Chondrocyte (in vitro differentiated cells): ENCODE measurements around the gene PYHIN1. TPM values are rescaled to one million over a fixed set of nuclear protein-coding genes. Genes with fewer than 3 reads are reported as not detected.

Source experiments
- DNase-seq: peaks from one replicate; pipeline ENCODE4 v3.0.0; 2021; ENCODE audit warnings: mixed read lengths, low spot score
- H3K27ac Mint-ChIP-seq: one replicate; pipeline ENCODE4 v1.8.0; 2021; ENCODE audit warnings: mild to moderate bottlenecking, moderate library complexity, mixed read lengths; ENCODE audit not compliant: unreplicated experiment
- H3K27me3 Mint-ChIP-seq: 2 replicates; pipeline ENCODE4 v1.8.0; 2021; ENCODE audit warnings: low read depth, mixed read lengths
- H3K36me3 Mint-ChIP-seq: 2 replicates; pipeline ENCODE4 v1.8.0; 2021; ENCODE audit warnings: low read depth, mixed read lengths
- H3K4me1 Mint-ChIP-seq: 2 replicates; pipeline ENCODE4 v1.8.0; 2021; ENCODE audit warnings: low read depth, mild to moderate bottlenecking, mixed read lengths
- H3K4me3 Mint-ChIP-seq: one replicate; pipeline ENCODE4 v1.8.0; 2021; ENCODE audit warnings: mild to moderate bottlenecking, moderate library complexity, mixed read lengths; ENCODE audit not compliant: unreplicated experiment
- H3K9me3 Mint-ChIP-seq: 2 replicates; pipeline ENCODE4 v1.8.0; 2021; ENCODE audit warnings: low read depth, mixed read lengths
- total RNA-seq: library from RNA; stranded (reverse); gene quantifications from 3 replicates; pipeline ENCODE4 v1.2.1, GENCODE V29; 2021
- TF ChIP-seq, protein P1 (sequence below): fragments of 200-600 bp; sonication (generic); IDR thresholded peaks from 2 replicates; pipeline ENCODE4 v1.5.0; 2021; ENCODE audit warnings: antibody characterized with exemption, mild to moderate bottlenecking, moderate library complexity

The PYHIN1 gene
- total RNA-seq, 1 donor from 2014 or later: not detected

DNA sequence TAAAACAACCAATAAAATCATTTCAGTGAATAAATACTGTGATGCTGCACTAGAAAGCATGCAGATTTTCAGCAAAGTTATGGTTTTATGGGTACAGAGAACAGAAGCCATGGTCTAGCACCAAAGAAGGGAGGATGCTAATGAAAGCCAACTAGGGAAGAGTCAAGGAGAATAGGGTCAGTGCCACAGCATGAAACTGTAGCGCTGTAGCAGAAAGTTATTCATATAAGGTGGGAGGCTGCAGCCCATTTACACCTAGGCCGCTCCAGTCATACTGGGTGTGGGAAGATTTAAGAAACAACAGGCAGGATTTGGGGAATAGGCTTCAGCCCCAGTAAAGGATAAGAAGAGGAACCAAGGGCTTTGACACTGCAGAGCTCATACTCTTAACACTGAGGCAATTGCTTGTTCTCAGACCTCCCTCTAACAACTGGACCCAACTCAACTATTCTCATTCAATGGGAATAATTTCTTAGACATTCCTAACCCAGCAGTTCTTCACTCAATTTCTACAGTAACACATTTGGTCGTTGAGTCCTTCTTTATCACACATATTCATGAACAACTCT is 82.7 kb downstream of the PYHIN1 start:
- no peak for DNase-seq
- Mint-ChIP-seq H3K36me3 (peaks cover 8% of the 10 kb centered on the region), H3K4me1 (peaks cover 26% of the 10 kb centered on the region), H3K27ac (no peak overlapping the region), H3K27me3 (no peaks in the 10 kb centered on the region), H3K4me3 (no peak overlapping the region), H3K9me3 (no peaks in the 10 kb centered on the region)
- TF ChIP-seq, protein P1, sequence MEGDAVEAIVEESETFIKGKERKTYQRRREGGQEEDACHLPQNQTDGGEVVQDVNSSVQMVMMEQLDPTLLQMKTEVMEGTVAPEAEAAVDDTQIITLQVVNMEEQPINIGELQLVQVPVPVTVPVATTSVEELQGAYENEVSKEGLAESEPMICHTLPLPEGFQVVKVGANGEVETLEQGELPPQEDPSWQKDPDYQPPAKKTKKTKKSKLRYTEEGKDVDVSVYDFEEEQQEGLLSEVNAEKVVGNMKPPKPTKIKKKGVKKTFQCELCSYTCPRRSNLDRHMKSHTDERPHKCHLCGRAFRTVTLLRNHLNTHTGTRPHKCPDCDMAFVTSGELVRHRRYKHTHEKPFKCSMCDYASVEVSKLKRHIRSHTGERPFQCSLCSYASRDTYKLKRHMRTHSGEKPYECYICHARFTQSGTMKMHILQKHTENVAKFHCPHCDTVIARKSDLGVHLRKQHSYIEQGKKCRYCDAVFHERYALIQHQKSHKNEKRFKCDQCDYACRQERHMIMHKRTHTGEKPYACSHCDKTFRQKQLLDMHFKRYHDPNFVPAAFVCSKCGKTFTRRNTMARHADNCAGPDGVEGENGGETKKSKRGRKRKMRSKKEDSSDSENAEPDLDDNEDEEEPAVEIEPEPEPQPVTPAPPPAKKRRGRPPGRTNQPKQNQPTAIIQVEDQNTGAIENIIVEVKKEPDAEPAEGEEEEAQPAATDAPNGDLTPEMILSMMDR: no peak

DNA sequence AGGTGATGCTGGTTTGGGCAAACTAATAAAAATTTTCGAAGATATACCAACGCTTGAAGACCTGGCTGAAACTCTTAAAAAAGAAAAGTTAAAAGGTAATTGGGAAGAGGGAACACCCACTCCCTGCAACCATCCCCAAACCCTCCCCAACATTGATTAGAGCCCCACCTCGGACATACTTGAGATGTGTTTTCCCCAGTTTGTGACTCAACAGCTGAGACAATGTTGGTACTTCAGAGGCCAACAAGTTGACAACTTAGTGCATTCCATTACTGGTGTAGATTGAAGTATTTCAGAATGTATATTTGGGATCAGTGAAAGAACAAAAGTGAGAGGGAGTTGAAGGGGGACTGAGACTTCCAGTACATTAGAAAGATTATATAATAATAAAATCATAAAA is 83.5 kb downstream of the PYHIN1 start:
- Mint-ChIP-seq H3K4me1 (peaks cover 23% of the 10 kb centered on the region), H3K36me3 (peaks cover 8% of the 10 kb centered on the region), H3K27me3 (no peaks in the 10 kb centered on the region), H3K4me3 (no peak overlapping the region), H3K27ac (no peak overlapping the region), H3K9me3 (no peaks in the 10 kb centered on the region)
- TF ChIP-seq, protein P1: no peak
- no peak for DNase-seq

DNA sequence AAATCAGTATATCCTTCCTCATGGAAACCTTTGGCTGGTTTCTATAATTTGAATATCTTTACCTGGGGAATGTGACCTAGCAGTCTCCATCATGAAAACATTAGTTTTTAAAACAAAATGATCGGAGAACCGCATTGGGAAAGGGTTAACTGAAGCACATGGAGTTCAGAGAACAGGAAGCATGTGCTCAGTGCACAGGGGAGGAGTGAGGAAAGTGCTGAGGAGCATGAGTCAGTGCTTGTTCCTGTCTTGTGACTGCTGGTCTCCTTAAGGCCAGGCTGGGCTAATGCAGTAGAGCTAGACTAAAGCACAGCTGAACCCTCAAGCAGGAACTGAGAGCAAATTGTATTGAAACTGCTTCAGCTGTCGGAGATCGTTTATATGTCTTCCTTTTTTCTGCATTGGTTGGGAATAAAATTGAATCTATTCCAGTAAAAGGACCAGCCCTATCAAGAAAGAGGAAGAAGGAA is 84.1 kb downstream of the PYHIN1 start:
- Mint-ChIP-seq H3K4me3 (no peak overlapping the region), H3K4me1 (peaks cover 17% of the 10 kb centered on the region), H3K36me3 (peaks cover 8% of the 10 kb centered on the region), H3K27ac (no peak overlapping the region), H3K27me3 (no peaks in the 10 kb centered on the region), H3K9me3 (no peaks in the 10 kb centered on the region)
- TF ChIP-seq, protein P1: no peak
- DNase-seq: no peak

DNA sequence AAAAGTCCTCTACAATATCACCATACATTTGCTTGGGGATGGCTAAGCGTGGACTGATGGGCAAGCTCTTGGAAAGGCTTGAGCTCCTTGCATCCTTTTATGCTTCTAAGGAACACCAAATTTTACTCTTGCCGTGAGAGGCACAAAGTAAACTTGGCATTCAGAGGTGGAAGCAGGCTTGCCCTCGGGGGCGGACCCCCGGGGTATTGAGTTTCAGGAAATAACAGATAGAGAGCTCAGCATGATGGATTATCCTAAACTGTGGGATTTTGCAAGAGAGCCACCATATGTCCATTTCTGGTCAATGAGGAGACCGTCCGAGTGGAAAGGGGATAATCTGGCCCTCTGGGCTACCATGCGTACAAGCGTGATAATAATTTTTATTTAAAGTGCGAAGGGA is 92.4 kb downstream of the PYHIN1 start:
- no peaks in the 10 kb centered on the region for H3K9me3 Mint-ChIP-seq
- H3K36me3 Mint-ChIP-seq: peaks cover 1% of the 10 kb centered on the region
- H3K4me3 Mint-ChIP-seq: no peak overlapping the region
- H3K27ac Mint-ChIP-seq: no peak overlapping the region
- no peaks in the 10 kb centered on the region for H3K4me1 Mint-ChIP-seq
- no peaks in the 10 kb centered on the region for H3K27me3 Mint-ChIP-seq
- no peak for DNase-seq
- TF ChIP-seq, protein P1: no peak

DNA sequence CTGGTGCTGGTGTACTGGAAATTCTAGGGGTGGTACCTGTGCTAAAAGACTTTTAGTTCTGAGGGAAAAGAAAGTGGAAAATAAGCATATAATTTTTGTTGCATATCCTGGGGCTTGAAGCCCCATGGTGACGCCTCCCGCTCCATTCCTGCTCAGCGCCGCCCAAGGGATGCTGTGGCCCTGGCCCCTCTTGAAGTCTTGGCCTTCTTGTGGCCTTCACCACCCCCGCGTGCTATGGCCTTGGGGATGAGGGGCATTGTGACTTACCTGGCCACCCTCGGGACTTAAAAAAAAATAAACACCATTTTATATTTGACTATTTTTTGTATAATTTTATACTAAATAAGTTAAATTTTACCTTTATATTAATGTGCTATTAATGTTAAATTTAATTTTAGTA is 93.7 kb downstream of the PYHIN1 start:
- Mint-ChIP-seq H3K9me3 (peaks cover 2% of the 10 kb centered on the region), H3K4me1 (no peaks in the 10 kb centered on the region), H3K27me3 (no peaks in the 10 kb centered on the region), H3K36me3 (peaks cover 4% of the 10 kb centered on the region), H3K27ac (no peak overlapping the region), H3K4me3 (no peak overlapping the region)
- TF ChIP-seq, protein P1: no peak
- no peak for DNase-seq

Other genes starting within 250 kb of the PYHIN1 start
- gene SPTA1, start 244.8 kb upstream of the PYHIN1 start, total RNA-seq: not detected in 3 replicates
- not detected in 3 replicates for gene OR6K2, start 230.9 kb upstream of the PYHIN1 start, total RNA-seq
- gene OR6K3, start 210.8 kb upstream of the PYHIN1 start, total RNA-seq: not detected in 3 replicates
- not detected in 3 replicates for gene OR6K6, start 176.8 kb upstream of the PYHIN1 start, total RNA-seq
- not detected in 3 replicates for gene OR6N1, start 159.4 kb upstream of the PYHIN1 start, total RNA-seq
- gene OR6N2, start 150.3 kb upstream of the PYHIN1 start, total RNA-seq: not detected in 3 replicates
- not detected in 3 replicates for gene MNDA, start 100.2 kb upstream of the PYHIN1 start, total RNA-seq
- 10.1 to 26.3 TPM (median 13.3 TPM) in 3 replicates for gene IFI16, start 78.4 kb downstream of the PYHIN1 start, total RNA-seq
- not detected in 3 replicates for gene AIM2, start 145.2 kb downstream of the PYHIN1 start, total RNA-seq
- gene CADM3, start 240.1 kb downstream of the PYHIN1 start, total RNA-seq: 0.15 to 0.35 TPM (median 0.22 TPM) in 3 replicates